Lung (tissue), 12 donors: ENCODE results near the gene CTDSP2. TPM values are rescaled to one million over a fixed set of nuclear protein-coding genes. Genes with fewer than 3 reads are reported as not detected.

Experiments
- ATAC-seq: fragments of 200-7000 bp; cut with Tn5 transposase; one replicate; pipeline ENCODE4 v1.9.1; 2020; ENCODE audit warnings: moderate number of reproducible peaks; ENCODE audit not compliant: insufficient read depth, low FRiP score
- DNase-seq, 3 donors: peaks; one replicate each; pipeline ENCODE4 v3.0.0-alpha.2; 2013 to 2017
- H3K27ac ChIP-seq, 2 donors: one replicate each; pipeline ENCODE4 v1.5.1; 2013; ENCODE audit warnings: mild to moderate bottlenecking in 2 of 2, moderate library complexity in 2 of 2, control low read depth in 1 of 2, inconsistent platforms in 1 of 2, low read depth in 1 of 2, low read length in 1 of 2
- H3K27me3 ChIP-seq, 3 donors: one replicate each; pipeline ENCODE4 v1.5.1; 2013; ENCODE audit warnings: low read length in 2 of 3; ENCODE audit not compliant: control insufficient read depth in 3 of 3, insufficient read depth in 3 of 3
- H3K36me3 ChIP-seq, 4 donors: one replicate each; pipeline ENCODE4 v1.5.1; 2013; ENCODE audit warnings: low read length in 4 of 4, mild to moderate bottlenecking in 1 of 4, moderate library complexity in 1 of 4; ENCODE audit not compliant: control insufficient read depth in 4 of 4, insufficient read depth in 4 of 4
- H3K4me1 ChIP-seq, 5 donors: one replicate each; pipeline ENCODE4 v1.5.1; 2013; ENCODE audit warnings: low read length in 5 of 5, mild to moderate bottlenecking in 2 of 5, moderate library complexity in 1 of 5; ENCODE audit not compliant: control insufficient read depth in 5 of 5, insufficient read depth in 5 of 5
- H3K4me3 ChIP-seq: one replicate; pipeline ENCODE4 v1.5.1; 2013; ENCODE audit warnings: mild to moderate bottlenecking, control low read depth, moderate library complexity
- H3K9ac ChIP-seq, 2 donors: one replicate each; pipeline ENCODE4 v1.5.1; 2013; ENCODE audit warnings: low read length in 2 of 2, control low read depth in 1 of 2; ENCODE audit not compliant: insufficient read depth in 1 of 2
- H3K9me3 ChIP-seq, 4 donors: one replicate each; pipeline ENCODE4 v1.5.1; 2013; ENCODE audit warnings: low read length in 3 of 4, mild to moderate bottlenecking in 1 of 4, moderate library complexity in 1 of 4; ENCODE audit not compliant: control insufficient read depth in 4 of 4, insufficient read depth in 3 of 4
- CTCF ChIP-seq: IDR thresholded peaks from 2 replicates; pipeline ENCODE4 v1.5.1; 2012; ENCODE audit warnings: mild to moderate bottlenecking; ENCODE audit errors: control extremely low read depth, extremely low read depth
- WGBS, 2 donors: extraction: QIAGEN DNeasy Blood & Tissue Kit; methylation state at CpG; one replicate each; pipeline ENCODE4 v1.1.7; 2013; 5-methylcytosine and 5-hydroxymethylcytosine counted together
- polyA plus RNA-seq, 2 donors: library from polyadenylated mRNA; stranded (reverse); fragments of 200-250 nt; gene quantifications; one replicate each; pipeline ENCODE4 v1.2.1, GENCODE V29; 2013
- total RNA-seq, 2 donors: library from RNA; depleted of rRNA in 1 of 2; stranded (reverse); fragments of >200 nt in 1 of 2; gene quantifications; one replicate each; pipeline ENCODE4 v1.2.1, GENCODE V29; 2014 to 2021
- donor health status: control.
- donor health status: control.
- donor health status: Bipolar disorder and iron deficiency.
- donor health status: healthy.
- donor health status: DM: yes; HTN: yes; CAD: no.

The CTDSP2 gene
- total and polyA plus RNA-seq, 4 donors, result 46.8 to 179 (median 133) TPM

GRCh38 chr12:57816855-57817151 is 29.7 kb downstream of the CTDSP2 start:
- Histone ChIP-seq H3K27me3 (no peaks in the 10 kb centered on the region), H3K9ac (no peak overlapping the region), H3K4me1 (peaks cover 0 to 12% (median 7%) of the 10 kb centered on the region in 5 donors), H3K9me3 (no peaks in the 10 kb centered on the region), H3K36me3 (peaks cover 4 to 28% (median 19%) of the 10 kb centered on the region in 4 donors), H3K4me3 (no peak overlapping the region), H3K27ac (peak overlapping the region; percentile 9 to 84)
- no peak for TF ChIP-seq CTCF
- DNase-seq, result no peak
- peak; percentile 49 for ATAC-seq
- 9 to 23% methylated on average over 5 of the region's 5 CpGs for WGBS, 2 donors

GRCh38 chr12:57816001-57816854 is 30.3 kb downstream of the CTDSP2 start:
- H3K27ac ChIP-seq, result peak overlapping the region; percentile 6 to 9
- ATAC-seq, result no peak
- no peak overlapping the region for H3K4me3 ChIP-seq
- WGBS, 2 donors, result 47 to 64% methylated on average over 3 of the region's 3 CpGs
- H3K27me3 ChIP-seq, result no peaks in the 10 kb centered on the region
- no peak for TF ChIP-seq CTCF
- H3K36me3 ChIP-seq, result peaks cover 1 to 24% (median 17%) of the 10 kb centered on the region in 4 donors
- DNase-seq, result no peak
- H3K9ac ChIP-seq, result no peak overlapping the region
- H3K4me1 ChIP-seq, result peaks cover 0 to 12% (median 7%) of the 10 kb centered on the region in 5 donors
- no peaks in the 10 kb centered on the region for H3K9me3 ChIP-seq

- peaks cover 0 to 24% (median 16%) of the 10 kb centered on the region in 4 donors for H3K36me3 ChIP-seq
- no peaks in the 10 kb centered on the region for H3K27me3 ChIP-seq
- H3K27ac ChIP-seq, result no peak overlapping the region
- DNase-seq, result no peak
- no peak overlapping the region for H3K9ac ChIP-seq
- WGBS, 2 donors, result 85 to 89% methylated on average over 13 of the region's 13 CpGs
- no peak for TF ChIP-seq CTCF
- ATAC-seq, result no peak
- H3K9me3 ChIP-seq, result no peaks in the 10 kb centered on the region
- peaks cover 0 to 12% (median 7%) of the 10 kb centered on the region in 5 donors for H3K4me1 ChIP-seq
- H3K4me3 ChIP-seq, result no peak overlapping the region
These were observed 31.1 kb downstream of the CTDSP2 start for GRCh38 chr12:57815177-57816000.
